Neural progenitor cell (in vitro differentiated cells): ENCODE measurements around the gene ACAD10.

ENCODE experiments used
- EZH2 ChIP-seq: fragments of 200-600 bp; sonication (generic); IDR thresholded peaks from 2 replicates; pipeline ENCODE4 v1.6.1; 2017; ENCODE audit warnings: antibody characterized with exemption, mild to moderate bottlenecking, moderate library complexity
- EZH2phosphoT487 ChIP-seq: fragments of 200-600 bp; sonication (generic); IDR thresholded peaks from 2 replicates; pipeline ENCODE4 v1.6.1; 2017; ENCODE audit warnings: antibody characterized with exemption

GRCh38 chr12:111699962-111700361 is 14.1 kb downstream of the ACAD10 start:
- TF ChIP-seq EZH2 = no peak
- TF ChIP-seq EZH2phosphoT487 = no peak
